UCSD-AML1 (cell line): ENCODE results near the gene GNG12.
"Not testable (repeated sequence)": the region's sequence is repeated elsewhere in the genome, so short reads cannot be mapped to it uniquely, and the experiment has no call there.

Experiments used
- DNase-seq: peaks from one replicate; lab custom pipeline; 2025; ENCODE audit not compliant: unreplicated experiment; lab: John Stamatoyannopoulos, UW

Gene GNG12

DNA sequence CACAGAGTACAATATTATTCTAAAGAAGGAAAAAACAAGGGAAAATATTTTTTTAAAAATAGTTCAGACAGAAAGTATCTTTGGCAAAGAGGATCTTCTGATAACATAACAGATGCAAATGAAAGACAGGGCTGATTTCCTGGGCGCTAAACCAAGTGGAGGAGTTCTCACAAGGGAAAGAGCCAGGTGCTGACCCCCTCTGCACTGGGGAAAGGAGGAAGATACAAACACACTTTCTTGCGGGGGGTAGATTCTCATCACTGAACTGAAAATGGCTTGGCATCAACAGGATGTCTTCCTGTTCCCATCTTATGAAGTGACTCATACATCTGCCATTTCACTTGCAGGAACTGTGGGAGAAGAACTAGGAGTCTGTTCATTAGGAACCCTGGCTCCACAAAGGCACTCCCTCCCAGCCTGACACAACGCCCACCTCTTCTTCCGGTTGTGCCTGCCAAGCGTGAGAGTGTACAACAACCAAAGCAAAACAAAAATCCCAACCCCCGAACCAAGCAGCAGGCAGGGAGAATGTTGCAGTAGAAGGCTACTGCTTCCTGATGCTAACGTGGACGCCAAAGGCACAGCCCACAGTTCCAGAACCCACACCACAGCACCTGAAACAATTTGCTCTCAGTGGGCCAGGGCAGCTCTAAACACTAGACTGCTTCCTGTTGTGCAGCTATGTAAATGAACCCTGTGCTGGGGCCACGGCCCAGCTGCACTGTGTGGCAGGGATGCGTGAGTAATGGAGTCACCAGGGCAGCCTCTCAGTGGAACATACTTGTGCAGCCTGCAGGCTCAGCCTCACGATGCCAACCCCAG lies 97.2 kb downstream of the GNG12 start:
- DNase-seq, result peak; percentile 49

DNA sequence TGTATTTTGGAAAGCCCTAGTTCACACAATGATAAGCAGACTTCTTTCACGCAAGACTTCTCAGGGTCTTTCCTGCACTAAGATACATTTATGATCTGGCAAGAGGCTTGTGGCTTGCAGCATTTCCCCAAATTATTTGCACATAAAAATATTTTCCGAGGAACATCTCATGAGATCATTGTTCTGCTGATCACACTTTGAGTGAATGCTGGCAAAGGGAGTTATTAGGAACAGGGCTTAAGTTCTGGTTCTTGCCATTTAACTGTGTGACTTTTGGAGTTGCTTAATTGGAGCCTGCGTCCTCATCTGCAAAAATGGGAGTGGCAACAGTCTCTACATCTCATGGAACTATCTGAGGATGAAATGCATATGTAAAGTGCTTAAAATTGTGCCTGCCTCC lies 98.1 kb downstream of the GNG12 start:
- DNase-seq, result no peak

DNA sequence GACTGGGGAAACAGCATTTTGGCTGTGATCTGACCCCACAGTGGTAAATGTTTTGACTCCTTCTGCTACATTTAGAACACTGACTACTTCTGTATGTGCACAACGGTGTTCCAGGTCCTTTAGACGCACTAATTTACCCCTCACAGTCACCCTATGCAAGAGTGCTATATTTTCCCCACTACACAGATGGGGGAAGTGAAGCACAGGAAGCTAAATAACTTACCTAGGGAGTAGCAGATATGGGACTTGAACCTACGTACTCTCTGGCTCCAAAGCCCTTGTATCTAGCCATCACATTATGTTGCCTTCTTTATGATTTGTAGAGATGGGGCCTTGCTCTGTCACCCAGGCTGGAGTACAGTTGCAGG lies 99.0 kb downstream of the GNG12 start:
- no peak for DNase-seq

DNA sequence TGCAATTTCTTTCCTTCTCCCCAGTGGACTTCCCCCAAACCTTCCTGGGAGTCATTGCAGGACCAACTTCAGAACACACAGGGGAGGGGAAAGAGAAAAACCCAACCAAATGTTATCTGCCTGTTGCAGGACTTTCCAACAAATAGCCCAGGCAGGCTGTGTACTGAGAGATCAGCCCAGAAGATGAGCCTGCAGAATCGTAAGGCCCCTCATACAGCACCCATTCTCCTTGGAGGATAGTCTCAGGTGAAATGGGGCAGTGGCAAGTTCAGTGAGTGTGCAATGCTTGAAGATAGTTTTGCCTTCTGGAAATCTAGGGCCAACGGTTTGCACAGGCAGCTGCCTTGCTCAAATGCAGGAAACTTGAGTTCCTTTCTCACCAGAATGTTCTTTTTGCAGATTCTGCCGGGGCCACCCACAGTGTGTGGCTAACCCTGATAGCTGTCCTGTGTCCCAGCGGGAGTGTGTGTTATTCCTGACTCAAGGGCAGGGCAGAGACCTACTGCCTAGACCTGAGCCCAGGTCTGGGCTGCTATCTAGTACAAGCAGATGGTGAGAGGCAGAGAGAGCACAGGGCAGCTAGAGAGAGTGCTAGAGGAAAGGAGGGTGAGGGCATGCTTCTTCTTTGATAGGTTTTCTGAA lies 99.5 kb downstream of the GNG12 start:
- peak; percentile 66 for DNase-seq

DNA sequence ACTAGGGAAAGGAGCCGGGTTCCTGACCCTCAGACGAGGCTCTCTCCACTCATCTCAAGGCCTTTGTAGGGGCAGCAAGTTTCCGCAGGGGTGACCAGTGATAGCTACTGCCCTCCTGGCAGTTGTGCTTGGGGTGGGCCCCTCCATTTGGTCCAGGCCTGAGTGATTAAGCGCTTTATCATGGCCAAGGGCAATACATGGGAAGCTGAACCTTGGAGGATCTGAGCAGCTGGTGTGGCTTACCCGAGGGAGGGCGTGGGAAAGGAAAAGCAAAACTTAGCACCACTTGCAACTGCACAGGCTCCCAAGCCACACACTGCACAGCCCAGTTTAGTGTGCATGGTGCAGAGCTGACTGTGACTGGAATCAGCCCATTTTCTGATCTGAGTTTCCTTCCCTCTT lies 100.5 kb downstream of the GNG12 start:
- peak; percentile 67 for DNase-seq

DNA sequence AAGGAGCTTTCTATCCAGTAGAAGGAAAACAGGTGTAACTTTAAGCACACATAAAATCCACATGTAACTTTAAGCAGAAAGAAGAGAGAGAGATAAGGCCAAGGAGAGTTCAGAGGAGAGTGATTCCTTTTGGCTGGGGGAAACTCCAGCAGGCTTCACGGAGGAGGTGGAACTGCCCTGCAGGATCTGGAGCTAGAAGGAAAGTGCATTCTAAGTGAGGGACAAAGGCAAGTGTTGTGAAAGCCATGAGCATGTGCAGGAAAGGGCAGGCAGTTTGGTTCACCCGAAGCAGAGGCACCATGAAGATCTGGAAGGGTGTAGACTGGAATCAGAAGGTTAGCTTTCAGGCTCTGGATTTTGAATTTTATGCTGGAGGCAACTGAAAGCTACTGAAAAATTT lies 101.9 kb downstream of the GNG12 start:
- no peak for DNase-seq

DNA sequence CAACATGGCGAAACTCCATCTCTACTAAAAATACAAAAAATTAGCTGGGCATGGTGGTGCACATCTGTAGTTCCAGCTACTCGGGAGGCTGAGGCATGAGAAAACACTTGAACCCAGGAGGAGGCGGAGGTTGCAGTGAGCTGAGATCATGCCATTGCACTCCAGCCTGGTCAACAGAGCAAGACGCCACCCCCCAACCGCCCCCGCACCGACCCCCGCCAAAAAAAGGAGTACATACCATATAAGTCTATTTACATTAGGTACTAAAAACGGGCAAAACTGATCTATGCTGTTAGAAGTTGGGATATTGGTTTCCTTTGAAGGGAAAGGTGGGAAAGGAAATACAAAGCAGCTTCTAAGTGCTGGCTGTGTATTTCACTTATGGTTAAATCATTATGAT lies 103.0 kb downstream of the GNG12 start:
- not testable (repeated sequence) for DNase-seq

DNA sequence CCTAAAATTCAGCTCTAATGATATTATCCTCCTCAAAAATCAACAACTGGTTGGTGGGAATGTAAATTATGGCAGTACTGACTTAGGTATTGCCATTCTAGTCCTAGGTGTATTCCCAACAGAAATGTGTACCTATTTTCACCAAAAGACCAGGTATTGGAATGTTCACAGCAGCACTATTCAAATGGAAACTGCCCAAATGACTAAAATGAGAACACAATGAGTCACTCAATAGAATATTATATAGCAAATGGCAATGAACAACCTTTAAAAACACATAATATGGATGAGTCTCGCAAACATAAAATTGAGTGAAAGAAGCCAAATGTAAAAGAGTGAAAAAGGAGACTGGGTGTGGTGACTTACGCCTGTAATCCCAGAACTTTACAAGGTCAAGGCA lies 103.4 kb downstream of the GNG12 start:
- DNase-seq, result no peak

DNA sequence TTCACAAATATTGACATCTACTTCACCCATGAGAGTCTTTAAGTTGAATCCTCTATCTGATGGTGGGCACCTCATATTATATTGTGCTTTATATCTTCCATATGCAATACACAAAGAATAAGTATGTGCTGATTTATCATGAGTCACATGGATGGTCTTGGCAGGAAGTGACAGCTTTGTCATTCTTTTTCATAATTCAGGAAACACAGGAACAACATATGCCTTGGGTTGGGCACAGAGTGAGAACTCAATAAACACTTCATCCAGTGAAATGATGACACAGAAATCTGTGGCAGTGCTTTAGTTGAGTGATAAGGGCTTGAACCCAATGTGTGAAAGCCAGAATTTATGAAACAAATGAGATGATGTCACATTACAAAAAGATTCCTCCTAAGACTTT lies 107.0 kb downstream of the GNG12 start:
- no peak for DNase-seq

DNA sequence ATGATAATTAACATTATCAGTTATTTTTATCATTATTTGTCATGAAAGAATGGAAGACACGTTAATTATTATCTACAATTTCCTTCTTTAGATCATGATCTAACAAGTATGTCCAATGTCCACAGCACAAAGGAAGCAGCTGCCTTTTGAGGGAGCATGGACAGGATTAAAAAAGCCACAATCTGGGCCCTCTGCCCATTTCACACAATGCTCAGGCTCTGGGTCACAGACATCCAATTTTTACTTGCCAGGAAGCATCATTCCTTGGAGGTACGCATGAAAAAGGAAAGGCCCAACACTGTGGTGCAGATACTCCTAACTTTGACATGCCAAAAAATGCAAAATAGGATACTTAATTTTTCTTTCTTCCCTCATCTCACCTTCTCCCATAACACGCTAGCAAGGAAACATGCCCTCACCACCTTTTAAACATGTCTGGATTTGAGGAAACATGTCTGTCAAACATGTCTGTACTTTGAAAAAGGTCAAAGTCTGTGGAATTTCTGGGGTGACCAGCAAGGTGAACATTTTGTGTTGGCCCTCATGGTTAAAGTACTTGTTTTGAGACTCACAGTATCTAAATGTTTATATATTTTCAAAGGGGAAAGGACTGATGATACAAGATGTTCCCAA lies 108.2 kb downstream of the GNG12 start:
- no peak for DNase-seq

DNA sequence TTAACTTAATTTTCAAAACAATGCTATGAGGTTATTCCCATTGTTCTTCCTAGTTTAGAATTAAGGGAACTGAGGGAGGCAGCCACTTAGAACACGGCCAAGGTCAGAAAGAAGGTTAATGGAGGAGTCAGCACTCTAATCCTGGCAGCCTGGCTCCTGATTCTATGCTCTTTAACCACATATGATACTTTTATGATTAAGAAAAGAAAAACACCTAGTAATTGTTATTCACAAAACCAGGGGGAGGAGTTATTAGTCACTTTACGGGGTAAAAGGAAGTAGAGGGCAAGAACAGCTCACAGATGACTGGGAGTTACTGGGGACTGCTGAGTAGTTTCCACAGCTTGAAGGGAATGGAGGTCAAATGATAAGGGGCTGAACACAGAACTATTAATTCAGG lies 109.6 kb downstream of the GNG12 start:
- DNase-seq, result no peak

DNA sequence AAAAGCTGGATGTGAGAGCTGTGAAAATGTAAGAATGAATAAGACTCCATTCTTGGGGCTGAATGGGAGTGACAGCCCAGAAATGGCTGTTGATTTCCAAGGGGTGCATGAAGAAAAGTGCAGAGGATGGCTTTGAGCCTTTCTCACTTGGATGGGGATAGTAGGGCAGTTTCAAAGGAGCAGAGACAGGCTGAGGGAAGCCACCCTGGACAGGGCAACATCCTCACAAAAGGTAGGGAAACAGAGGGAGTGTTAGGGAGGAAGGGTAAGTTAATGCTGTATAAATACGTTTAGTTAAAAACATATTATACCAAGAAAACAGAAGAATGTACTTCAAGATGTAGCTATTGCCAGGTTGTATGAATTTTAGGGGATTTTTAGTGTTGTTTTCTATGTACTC lies 110.1 kb downstream of the GNG12 start:
- no peak for DNase-seq

DNA sequence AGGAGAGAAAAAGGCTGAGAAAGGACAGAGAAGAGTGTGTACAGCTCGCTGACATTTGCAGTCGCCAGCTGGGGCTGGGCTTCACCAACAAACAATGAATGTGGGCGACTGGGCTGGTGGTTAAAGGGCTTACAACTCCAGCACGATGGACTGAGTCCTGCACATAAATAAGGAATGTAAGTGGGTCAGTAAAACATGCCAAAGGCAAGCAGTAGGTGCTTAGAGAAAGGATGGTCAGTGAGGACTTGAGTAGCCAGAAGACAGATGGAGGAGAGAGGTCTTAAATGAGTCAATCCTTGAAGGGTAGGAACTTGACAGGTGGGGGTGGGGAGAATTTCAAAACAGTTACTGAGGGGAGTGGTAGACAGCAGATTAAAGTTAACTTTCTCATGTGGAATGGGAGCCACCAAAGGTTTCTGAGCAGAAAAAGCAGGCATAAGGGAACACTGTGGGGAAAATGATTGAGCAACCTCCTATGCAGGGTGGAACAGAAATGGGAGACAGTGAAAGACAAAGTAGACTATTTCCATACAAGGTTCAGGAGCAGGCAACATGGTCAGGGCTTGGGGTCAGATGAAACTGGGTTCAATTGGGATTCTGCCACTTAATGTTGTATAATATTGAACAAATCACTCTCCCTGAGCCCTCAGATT lies 110.8 kb downstream of the GNG12 start:
- no peak for DNase-seq

DNA sequence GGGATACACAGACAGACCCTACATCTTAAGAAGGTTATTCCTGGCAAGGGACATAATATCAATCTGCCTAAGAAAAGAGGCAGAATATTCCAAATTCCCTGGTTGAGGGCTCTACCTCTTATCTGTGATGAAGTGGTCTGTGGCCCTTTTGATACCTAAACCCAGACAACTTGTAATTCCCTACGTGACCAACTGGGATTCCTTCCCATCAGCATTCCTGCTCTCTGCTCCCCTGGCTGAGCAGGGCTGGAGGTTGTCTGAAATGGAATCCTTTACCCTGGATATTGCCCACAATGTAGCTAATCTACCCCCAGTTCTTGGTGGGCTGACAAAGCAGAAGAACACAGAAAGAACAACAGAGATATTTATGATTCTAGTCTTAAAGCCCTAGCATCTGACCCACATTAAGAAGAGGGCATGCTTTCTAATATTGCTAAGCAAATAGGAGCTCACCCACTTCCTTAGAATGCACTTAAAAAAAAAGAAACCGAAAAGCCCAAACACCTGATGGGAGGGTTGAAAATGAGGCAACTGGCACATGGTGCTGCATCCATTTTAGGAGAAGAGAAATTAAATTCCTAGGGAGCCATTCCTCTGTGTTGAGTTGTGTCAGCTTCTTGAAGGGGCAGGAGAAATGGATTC lies 111.5 kb downstream of the GNG12 start:
- no peak for DNase-seq

DNA sequence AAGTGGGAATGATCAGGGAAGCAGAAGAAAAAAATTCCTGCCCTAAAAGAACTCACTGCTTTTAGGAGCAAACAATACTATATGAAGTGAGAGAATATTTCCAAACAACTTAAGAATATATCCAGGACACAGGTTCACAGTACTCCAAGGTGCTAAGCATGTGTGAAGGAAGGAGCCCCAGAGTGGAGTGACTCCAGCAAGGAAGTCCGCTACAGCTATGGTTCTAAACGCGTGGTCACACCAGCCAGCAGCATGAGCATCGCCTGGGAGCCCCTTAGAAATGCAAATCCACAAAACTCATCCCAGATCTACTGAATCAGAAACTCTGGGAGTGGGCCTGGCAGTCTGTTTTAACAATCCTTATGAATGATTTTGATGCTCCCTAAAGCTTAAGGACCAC lies 112.2 kb downstream of the GNG12 start:
- DNase-seq, result no peak

DNA sequence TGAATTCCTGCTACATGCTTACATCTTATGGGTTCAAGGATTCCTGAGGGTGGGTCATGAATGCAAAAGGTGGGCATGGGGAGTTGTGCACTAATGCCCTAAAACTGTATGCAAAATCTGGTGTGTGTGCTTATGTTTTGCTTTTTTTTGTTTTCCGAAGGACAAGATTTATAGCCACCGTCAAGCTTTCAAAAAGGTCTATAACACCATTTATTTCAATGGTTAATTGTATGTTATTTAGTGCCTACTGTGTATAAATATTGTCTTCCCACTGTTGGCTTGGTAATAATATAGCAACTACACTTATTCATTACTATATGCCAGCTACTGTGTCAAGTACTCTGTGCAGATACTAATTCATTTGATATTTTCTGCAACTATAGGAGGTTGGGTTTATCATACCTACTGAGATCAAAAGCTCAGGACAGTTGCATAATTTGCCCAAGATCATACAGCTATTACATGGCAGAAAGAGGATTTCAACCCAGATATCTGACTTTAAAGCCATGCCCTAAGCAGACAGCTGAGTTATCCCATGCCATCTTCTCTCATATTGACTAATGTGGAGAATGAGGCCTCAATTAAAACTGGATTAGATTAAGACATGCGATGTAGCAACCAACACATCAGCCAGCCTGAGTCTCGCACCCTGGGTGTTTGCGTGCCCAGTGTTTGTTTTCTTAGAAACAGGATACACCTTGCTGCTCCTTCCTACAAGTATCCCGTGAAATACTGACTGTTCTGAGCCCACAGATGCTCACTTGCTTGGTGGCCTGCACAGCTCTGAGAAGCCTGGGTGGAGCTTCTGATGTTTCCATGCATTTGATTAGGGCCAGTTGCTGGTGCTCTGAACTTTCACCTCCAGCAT lies 113.7 kb downstream of the GNG12 start:
- DNase-seq, result no peak

DNA sequence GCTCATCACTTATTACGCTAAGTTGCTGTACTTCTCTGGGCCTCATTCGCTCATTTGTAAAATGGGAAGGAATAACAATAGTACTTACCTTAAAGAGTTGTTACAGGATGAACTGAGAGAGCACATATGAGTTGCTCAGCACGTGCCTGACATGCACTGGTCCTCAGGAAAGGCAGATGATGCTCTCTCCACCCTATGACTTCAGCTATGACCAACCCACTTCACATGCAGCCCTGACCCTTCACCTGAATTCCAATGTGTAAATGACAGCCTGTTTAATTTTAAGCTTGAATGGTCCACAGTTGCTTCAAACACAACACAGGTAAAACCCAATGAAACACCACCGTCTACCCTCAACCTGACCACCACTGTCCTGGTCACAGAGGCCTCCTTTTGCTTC lies 115.4 kb downstream of the GNG12 start:
- DNase-seq, result no peak

DNA sequence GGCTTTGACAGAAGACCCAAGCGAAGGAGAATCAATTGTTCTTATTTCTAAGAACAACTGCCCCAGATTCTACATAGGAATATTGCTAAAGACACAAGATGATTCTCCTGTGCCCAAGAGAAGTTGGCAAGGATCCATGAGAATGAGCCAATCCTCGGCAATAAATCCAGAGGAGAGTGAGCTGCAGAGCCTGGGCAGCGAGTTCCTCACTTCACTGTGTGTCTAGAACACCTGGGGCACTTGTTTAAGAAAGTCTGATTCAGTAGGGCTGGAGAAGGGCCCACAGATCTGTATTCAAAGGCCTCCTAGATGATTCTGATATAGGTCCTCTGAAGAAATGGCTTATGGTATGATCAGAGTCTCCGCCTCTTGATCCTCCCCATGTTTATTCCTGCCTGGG lies 116.5 kb downstream of the GNG12 start:
- no peak for DNase-seq

DNA sequence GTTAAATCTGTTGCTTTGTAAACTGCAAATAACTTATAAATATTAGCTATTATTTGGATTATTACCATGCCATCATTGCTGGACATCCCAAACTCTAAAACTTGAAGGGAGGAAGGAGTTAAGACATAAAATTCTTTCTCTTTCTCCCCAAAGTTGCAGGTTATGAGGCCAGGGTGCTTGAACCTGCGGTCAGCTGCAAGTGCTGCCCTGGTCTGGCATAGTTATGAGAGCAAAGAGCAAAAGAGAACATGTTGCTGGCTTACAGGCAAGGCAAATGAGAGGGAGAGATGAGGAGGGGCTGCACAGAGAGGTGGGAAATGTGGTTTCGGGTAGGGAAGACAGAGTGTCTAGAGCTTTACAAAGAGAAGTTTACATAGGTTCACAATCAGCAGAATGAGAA lies 117.4 kb downstream of the GNG12 start:
- DNase-seq, result no peak

DNA sequence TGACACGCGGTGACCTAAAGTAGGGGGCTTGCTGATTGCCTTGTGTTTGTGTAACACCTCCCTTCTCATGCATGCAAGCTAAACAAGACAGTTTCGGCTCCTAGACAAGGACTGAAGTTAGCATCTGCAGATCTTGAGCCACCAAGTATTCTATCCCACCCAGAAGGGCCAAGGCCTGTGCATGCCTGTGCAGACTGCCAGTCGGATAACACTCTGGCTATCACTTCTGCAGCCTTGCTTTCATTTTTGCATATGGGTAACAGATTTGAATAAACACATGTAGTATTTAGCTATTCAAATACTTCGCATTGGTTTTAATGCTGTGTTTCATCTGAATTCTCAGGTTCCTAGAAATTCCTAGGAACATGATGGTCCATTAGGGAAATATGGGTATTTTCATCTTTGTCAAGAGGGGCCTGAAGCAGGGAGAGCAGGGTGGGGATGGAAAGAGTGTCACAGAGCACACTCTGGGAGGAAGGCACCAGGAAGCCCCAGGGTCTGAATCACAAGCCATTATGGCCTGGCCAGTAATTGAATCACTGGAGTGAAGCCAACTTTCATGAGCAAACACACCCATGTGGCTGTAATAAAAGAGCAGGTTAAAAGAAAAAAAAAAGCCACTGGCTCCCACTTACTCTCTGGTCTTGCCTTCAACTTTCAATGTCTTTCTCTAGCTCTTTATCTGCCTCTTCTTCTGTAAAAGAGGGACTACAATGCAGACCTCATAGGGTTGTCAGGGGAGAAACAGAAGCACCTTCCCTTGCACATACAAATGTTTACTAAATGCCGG lies 120.0 kb downstream of the GNG12 start:
- no peak for DNase-seq
